HG03565 (cell line): ENCODE results near the gene ARID5B.
A peak's percentile ranks its signal among the peaks of the same experiment; 100 is the strongest.

Source experiments
- ATAC-seq: cut with Tn5 transposase; IDR thresholded peaks from one replicate; pipeline ENCODE4 v1.9.1; 2021; ENCODE audit warnings: mild to moderate bottlenecking, moderate library complexity; ENCODE audit not compliant: unreplicated experiment

The ARID5B gene

GRCh38 chr10:61902445-61903220 lies 1.1 kb downstream of the ARID5B start:
- no peak for ATAC-seq

DNA sequence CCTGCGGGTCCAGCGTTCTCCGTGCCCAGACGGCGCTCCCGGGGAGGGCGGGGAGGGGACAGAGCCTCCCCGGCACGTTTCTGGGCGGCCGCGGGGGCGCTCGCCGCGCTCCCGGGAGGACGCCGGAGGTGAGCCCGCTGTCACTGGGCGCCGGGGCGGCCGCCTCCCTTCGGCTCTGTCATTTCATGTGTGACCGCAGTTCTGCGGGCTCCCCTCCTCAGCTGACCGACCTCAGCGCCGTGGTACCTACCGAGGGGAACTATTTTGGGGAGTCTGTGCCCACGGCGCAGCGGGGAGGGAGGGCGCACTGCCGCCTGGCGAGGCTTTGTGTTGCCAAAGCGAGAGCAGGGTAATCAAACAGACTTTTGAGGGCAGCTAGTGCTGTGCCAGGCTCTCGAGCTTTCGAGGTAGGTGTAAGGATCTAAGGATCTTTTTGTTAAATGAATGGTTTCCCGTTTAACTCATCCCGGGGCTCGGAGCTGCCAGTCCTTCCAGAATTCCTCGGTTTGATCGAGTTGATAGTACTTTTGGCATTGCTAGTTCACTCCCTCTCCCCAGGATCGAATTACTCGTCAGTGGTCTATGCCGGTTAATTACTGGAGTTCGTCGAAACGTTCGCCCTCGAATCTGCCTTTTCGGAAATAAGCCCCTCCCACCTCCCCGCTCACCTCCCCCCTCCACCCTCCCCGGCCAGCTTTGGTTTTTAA lies 1.9 kb downstream of the ARID5B start:
- peak; percentile 39 for ATAC-seq

DNA sequence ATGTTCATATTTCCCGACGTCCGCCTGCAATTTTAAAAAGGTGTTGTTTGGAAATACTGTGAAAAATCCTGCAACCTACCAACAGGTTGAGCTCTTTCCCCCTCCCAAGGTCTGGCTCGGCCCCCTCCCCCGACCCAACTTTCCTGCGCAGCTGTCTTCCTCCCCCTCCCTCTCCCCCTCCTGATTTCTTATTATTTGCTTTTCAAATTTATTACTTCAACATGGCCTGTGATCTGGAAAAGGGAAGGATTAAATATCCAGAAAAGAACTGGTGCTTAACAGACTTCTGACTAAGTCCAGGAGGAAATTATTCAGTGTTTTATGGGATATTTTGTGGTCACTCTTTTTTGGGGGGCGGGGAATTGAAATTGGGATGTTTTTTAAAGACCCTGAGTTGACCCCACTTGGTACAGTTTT lies 2.4 kb downstream of the ARID5B start:
- ATAC-seq, result no peak

GRCh38 chr10:61904733-61905725 lies 3.5 kb downstream of the ARID5B start:
- ATAC-seq, result peak; percentile 35

GRCh38 chr10:61905837-61906561 lies 4.5 kb downstream of the ARID5B start:
- ATAC-seq, result no peak

DNA sequence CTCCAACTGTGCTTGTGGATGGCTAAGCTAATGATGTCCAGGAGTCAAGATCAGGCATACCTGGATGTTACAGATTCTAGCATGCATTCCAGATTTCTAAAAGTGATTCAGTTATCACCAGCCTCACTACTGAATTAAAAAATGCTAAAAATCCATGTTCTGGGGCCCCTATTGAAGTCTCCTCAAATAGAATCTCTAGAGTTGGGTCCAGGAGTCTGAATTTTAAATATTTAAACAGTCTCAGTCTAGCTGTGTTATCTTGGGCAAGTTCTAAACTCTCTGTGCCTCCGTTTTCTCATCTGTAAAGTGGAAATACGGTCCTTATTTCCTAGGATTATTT lies 5.0 kb downstream of the ARID5B start:
- no peak for ATAC-seq

GRCh38 chr10:61907011-61907410 lies 5.5 kb downstream of the ARID5B start:
- no peak for ATAC-seq

- ATAC-seq, result no peak
These were observed 6.1 kb downstream of the ARID5B start for GRCh38 chr10:61907587-61907986.

GRCh38 chr10:61910226-61910805 lies 8.8 kb downstream of the ARID5B start:
- ATAC-seq, result no peak

GRCh38 chr10:61910894-61911293 lies 9.4 kb downstream of the ARID5B start:
- no peak for ATAC-seq

DNA sequence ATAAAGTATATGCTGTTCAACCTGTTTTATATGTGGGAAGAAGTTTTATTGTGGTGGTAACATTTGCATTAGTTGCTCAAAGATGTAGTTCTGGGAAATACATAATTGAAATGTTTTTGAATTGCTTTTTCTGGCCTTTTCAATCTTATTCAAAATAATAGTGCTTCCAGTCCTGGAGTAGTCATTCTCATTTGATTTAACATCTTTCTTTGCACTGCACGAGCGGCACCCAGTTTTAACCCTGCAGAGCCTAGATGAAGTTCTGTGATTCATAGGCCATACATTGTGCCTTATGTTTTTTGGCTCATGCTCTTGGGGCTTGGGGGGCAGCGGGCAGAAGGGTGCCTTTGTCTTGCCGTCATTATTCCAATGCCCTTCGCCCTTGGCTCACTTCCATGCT lies 9.9 kb downstream of the ARID5B start:
- no peak for ATAC-seq

- ATAC-seq, result no peak
These were observed 11.5 kb downstream of the ARID5B start for GRCh38 chr10:61912981-61913380.

- ATAC-seq, result no peak
These were observed 16.6 kb downstream of the ARID5B start for GRCh38 chr10:61918140-61918539.

DNA sequence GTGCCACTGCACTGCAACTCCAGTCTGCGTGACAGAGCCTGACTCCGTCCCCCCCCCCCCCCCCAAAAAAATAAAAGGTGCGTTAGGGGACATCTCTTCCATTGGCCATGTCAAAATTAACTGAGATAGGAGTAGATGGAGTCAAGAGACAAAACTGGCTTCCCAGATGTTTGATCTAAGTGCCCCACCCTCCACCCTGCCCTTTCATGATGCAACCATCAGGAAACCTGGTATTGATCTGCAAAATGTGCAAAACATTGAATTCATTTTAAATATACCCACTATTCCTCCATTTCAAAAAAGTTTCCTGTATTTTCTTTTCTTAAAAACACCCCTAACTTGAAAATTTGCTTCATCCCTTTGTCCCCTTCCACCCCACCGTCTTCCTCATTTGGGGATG lies 17.5 kb downstream of the ARID5B start:
- no peak for ATAC-seq

DNA sequence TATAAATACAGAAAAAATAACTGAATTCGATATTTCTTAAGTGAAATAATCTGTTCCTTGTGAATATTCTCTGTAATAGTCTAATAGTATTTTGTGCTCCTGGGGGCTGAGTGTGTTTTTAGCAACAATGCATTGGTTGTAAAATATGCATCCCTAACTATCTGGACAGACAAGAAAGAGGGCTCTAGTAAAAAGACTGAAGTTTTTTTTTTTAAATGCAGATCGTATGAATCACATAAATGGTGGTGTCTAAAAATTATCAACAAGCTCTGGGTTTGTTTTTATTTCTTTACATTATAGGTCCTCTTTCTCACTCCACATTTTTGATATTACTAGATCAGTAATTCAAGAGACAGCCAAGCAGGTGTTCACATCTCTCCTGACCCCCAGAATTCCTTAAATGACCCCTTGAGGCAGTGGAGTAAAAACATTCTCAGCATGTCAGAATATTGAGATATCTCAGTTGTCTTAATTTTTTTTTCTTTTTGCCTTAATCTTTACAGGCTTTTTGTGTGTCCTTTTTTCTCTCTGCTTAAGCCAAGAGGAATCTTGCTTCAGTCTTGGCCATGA lies 18.2 kb downstream of the ARID5B start:
- ATAC-seq, result no peak

- peak; percentile 56 for ATAC-seq
These were observed 19.6 kb downstream of the ARID5B start for GRCh38 chr10:61921143-61921542.

- ATAC-seq, result no peak
These were observed 21.9 kb downstream of the ARID5B start for GRCh38 chr10:61923210-61923949.

DNA sequence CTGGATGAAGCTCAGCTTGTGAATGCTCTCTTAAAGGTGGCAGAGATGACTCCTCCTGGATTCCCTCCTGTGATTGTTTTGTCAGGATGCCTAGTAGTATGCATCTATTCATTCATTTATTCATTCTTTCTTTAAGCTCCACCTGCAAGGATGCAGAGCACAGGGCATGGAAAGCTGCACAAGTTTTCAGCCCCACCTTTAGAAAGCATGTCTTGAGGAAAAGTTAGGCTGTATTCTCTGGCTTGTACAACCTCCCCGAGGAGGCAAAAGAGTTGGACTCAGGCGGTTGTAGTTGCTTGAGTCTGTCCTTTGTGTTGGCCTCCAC lies 22.4 kb downstream of the ARID5B start:
- ATAC-seq, result no peak

- ATAC-seq, result no peak
These were observed 28.1 kb downstream of the ARID5B start for GRCh38 chr10:61929555-61929954.
